Dermis microvascular lymphatic vessel endothelial cell (primary cell): ENCODE results near the gene PMM2. TPM values are rescaled to one million over a fixed set of nuclear protein-coding genes. Genes with fewer than 3 reads are reported as not detected.
A peak's percentile ranks its signal among the peaks of the same experiment; 100 is the strongest.

ENCODE experiments used
- DNase-seq, 2 donors: peaks; one replicate each; pipeline versions ENCODE4 v3.0.0 to v3.0.0-alpha.2; 2010; ENCODE audit warnings: low read depth in 2 of 2
- total RNA-seq: library from RNA; depleted of rRNA; stranded (reverse); fragments of >200 nt; gene quantifications from 2 replicates; pipeline ENCODE4 v1.2.1, GENCODE V29; 2014

Gene PMM2
- total RNA-seq, 1 donor from 2014 or later: 13.5 TPM

GRCh38 chr16:8886593-8887430, 89.2 kb downstream of the PMM2 start:
- DNase-seq: no peak

DNA sequence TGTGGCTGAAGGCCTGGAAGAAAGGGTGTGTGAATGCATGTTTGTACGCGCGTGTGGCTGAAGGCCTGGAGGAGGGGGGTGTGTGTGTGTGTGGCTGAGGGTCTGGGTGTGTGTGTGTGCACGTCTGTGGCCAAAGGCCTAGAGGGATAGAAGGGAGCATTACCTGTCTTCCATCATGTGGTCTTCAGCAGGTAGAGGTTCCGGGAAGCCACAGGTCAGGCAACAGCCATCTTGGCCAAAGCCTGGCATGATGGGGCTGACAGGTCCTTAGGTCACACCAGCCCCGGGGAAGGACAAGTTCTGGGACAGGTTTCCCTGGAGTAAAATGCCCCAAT, 89.8 kb downstream of the PMM2 start:
- no peak for DNase-seq

DNA sequence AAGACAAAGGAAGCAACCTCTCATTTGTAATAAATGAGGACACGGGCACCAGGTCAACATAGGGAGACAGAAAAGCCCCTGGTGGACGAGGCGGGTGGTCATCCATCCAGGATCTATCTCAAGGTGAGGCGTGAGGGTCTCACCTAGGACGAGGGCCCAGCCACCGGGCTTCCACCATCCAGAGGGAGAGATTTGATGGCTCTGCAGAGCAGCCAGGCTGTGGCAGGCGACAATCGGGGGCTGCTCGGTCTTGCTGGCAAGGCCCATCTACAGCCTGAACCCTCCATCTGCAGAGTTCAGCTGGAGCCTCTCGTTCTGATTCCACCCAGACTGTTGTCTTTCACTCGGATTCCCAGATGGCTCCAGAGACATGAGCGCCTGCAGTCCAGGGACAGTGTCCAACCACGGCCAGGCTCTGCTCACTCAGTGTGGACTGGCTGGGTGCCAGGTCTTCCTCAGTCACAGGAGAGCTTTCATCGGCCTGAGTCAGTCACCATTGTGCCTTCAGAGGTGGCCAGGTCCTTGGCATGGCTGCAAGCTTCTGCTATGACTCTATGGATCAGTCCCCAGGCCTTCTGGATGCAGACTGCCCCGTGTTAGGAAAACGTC, 90.4 kb downstream of the PMM2 start:
- peak in 1 of 2 donors; percentile 27 for DNase-seq

DNA sequence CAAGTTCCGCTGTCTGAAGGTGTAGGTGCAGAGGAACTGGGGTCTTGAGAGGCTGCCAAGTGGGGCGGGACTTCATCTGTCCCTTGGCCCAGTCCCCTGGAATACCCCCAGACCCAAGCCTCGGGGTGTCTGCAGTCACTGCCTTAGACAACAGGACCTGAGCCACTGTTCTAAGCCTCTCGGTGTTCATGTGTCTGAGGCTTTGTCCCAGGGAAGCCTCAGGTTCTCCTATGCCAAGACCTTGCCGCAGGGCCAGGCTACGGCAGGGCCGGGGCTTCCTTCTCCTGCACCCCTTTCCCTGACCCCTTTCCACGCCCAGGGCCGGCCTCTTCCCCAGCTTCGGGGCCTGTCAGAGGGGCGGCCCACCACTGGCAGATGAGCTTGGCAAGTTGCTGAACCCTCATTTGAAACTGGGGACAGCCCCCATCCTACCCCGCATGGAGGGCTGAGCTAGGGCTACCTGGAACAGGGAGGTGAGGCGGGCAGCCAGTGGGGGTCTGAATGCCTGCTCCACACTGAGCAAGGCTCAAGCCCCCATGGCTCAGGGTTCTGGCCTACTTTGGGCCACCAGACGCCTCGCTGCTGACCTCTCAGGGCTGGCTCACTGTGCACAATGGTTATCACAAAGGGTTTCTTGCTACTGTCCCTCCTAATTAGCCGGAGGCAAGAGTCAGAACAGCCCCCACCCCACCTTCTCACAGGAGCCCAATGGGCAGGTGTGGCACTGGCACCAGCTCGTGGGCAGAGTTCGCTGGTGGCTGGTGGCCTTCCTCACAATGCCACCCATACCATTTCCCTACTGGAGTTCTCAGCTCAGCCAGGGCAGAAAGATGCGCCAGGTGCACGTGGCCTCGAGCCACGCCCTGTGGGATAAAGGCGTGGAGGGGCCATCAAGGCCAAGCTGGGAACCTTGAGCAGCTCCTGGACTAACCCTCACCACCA, 91.6 kb downstream of the PMM2 start:
- no peak for DNase-seq

- no peak for DNase-seq
These were observed 92.4 kb downstream of the PMM2 start for GRCh38 chr16:8889893-8890548.

GRCh38 chr16:8890549-8890921, 92.9 kb downstream of the PMM2 start:
- DNase-seq: no peak

DNA sequence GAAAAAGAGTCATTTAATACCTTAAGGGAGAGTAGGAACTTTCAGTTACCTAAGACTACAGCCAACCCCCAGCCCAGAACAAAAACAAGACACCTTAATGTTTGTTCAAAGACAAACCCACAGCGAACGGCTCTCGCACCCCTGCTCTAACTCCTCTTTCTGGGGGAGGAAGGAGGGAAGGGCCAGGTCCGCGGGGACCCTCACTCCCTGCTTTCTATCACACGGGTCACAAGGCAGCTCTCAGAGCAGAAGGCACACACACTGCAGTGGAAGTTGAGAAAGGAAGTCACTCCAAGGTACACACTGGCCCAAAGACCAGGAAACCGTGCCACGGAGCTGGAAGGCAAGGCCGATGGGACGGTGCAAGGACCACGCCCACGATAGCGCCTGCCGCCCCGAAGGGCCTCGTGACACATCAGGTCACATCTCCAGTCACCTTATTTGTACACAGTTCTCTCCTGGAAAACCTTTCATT, 94.5 kb downstream of the PMM2 start:
- DNase-seq: no peak

GRCh38 chr16:8893426-8893825, 95.8 kb downstream of the PMM2 start:
- DNase-seq: no peak

DNA sequence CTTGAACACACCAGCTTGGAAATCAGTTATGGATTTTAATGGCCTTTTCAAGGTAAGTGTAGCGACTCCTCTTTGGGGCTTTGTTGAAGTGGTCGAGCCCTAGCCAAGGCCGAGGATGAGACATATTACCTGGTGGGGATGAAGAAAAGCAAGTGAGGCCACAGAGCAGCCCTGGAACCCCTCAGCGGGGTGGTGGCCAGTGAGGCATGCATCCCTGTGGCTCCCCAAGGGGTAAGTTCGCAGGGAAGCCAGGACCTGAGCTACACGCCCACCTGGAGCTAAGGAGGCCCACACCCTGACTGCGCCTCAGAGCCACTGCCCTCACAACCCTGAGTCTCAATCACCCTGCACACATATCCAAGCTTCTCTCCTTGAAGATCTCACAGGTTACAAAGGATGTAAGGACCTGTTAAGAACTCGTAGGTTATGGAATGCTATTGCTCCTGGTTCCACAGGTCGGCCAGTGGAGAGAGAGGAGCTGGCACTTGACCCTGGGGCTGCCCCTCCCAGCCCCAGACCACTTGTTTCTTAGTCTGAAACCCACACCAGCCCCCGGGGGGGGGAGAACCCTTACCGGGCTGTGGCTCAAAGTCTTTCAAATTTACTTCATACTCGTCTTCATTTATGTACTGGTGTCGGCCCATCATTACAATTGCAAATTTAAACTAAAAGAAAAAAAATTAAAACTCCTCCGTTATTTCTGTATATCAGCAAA, 96.5 kb downstream of the PMM2 start:
- no peak for DNase-seq

DNA sequence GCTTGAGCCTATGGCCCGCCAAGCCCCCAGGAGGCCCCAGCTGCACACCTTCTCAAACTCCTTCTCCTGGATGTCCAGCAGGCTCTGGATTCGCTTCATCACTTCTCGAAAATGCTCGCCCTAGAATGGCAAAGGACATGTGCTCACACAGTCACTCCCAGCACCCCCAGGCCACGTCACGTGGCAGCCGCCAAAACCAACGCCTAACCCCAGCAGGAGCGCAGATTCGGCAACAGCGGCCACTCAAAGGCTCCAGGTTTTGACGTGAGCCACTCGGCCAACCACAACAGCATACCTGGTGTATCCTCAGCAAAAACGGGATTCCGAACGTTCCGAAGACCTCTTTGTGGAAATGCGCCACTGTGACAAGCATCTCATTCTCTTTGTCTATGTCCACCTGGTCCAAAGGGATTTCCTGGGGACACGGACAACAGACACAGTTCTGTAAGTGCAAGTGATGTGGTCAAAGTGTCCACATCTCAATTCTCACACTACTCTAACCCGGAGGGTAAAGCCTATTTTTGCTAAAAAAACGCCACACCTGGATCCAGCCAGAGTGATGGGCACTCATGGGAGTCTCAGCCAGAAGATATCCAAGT, 97.2 kb downstream of the PMM2 start:
- DNase-seq: no peak

GRCh38 chr16:8898660-8899318, 101.2 kb downstream of the PMM2 start:
- DNase-seq: no peak

Other genes starting within 250 kb of the PMM2 start
- not detected in 2 replicates for gene TMEM114, start 207.3 kb upstream of the PMM2 start, total RNA-seq
- gene METTL22, start 176.1 kb upstream of the PMM2 start, total RNA-seq: 8.9 and 14.9 TPM in 2 replicates
- 1.2 and 2.0 TPM in 2 replicates for gene ABAT, start 123.2 kb upstream of the PMM2 start, total RNA-seq
- gene TMEM186, start 200 bp upstream of the PMM2 start, total RNA-seq: 4.4 and 4.8 TPM in 2 replicates
- gene CARHSP1, start 71.2 kb downstream of the PMM2 start, total RNA-seq: 148 and 152 TPM in 2 replicates
- not detected in 2 replicates for gene LITAFD, start 84.5 kb downstream of the PMM2 start, total RNA-seq
- gene USP7, start 166.1 kb downstream of the PMM2 start, total RNA-seq: 42.0 and 52.1 TPM in 2 replicates